ENCODE results near the gene ATP6V0A4.
"Not testable (repeated sequence)": the region's sequence is repeated elsewhere in the genome, so short reads cannot be mapped to it uniquely, and the experiment has no call there.

The ATP6V0A4 gene

GRCh38 chr7:138750473-138750872 is 47.5 kb downstream of the ATP6V0A4 start:
- no peak for DNase-seq (ENCODE audit: low read depth)

GRCh38 chr7:138749960-138750359 is 48.0 kb downstream of the ATP6V0A4 start:
- no peak for DNase-seq (ENCODE audit: low read depth)

- DNase-seq (ENCODE audit: low read depth): no peak
Observed at GRCh38 chr7:138748666-138749065, 49.3 kb downstream of the ATP6V0A4 start.

GRCh38 chr7:138746073-138746472 is 51.9 kb downstream of the ATP6V0A4 start:
- no peak for DNase-seq (ENCODE audit: low read depth)

GRCh38 chr7:138745189-138745588 is 52.8 kb downstream of the ATP6V0A4 start:
- DNase-seq (ENCODE audit: low read depth): no peak

- no peak for DNase-seq (ENCODE audit: low read depth)
Observed at GRCh38 chr7:138741453-138741735, 56.6 kb downstream of the ATP6V0A4 start.

- DNase-seq (ENCODE audit: low read depth): no peak
Observed at GRCh38 chr7:138739859-138740258, 58.1 kb downstream of the ATP6V0A4 start.

- peak; percentile 33 for DNase-seq (ENCODE audit: low read depth)
Observed at GRCh38 chr7:138738551-138739335, 59.3 kb downstream of the ATP6V0A4 start.

- no peak for DNase-seq (ENCODE audit: low read depth)
Observed at GRCh38 chr7:138738114-138738513, 59.9 kb downstream of the ATP6V0A4 start.

- no peak for DNase-seq (ENCODE audit: low read depth)
Observed at GRCh38 chr7:138735399-138735798, 62.6 kb downstream of the ATP6V0A4 start.

GRCh38 chr7:138731733-138732132 is 66.3 kb downstream of the ATP6V0A4 start:
- DNase-seq (ENCODE audit: low read depth): not testable (repeated sequence)

- no peak for DNase-seq (ENCODE audit: low read depth)
Observed at GRCh38 chr7:138729444-138729843, 68.6 kb downstream of the ATP6V0A4 start.

GRCh38 chr7:138727336-138728099 is 70.5 kb downstream of the ATP6V0A4 start:
- no peak for DNase-seq (ENCODE audit: low read depth)

- no peak for DNase-seq (ENCODE audit: low read depth)
Observed at GRCh38 chr7:138726288-138726687, 71.7 kb downstream of the ATP6V0A4 start.

GRCh38 chr7:138720286-138720685 is 77.7 kb downstream of the ATP6V0A4 start:
- DNase-seq (ENCODE audit: low read depth): no peak

GRCh38 chr7:138716889-138717288 is 81.1 kb downstream of the ATP6V0A4 start:
- no peak for DNase-seq (ENCODE audit: low read depth)

- no peak for DNase-seq (ENCODE audit: low read depth)
Observed at GRCh38 chr7:138713191-138713590, 84.8 kb downstream of the ATP6V0A4 start.

- DNase-seq (ENCODE audit: low read depth): no peak
Observed at GRCh38 chr7:138712652-138713051, 85.3 kb downstream of the ATP6V0A4 start.

- no peak for DNase-seq (ENCODE audit: low read depth)
Observed at GRCh38 chr7:138710536-138711385, 87.2 kb downstream of the ATP6V0A4 start.

GRCh38 chr7:138705167-138705566 is 92.8 kb downstream of the ATP6V0A4 start:
- DNase-seq (ENCODE audit: low read depth): no peak

GRCh38 chr7:138701537-138701923 is 96.5 kb downstream of the ATP6V0A4 start:
- DNase-seq (ENCODE audit: low read depth): no peak

- DNase-seq (ENCODE audit: low read depth): no peak
Observed at GRCh38 chr7:138700857-138701536, 97.0 kb downstream of the ATP6V0A4 start, which contains the start of gene SVOPL. Gene SVOPL (minus strand): TSS chr7:138701362. CDS start chr7:138679045, 22,317 bp downstream.

All from GM04503 (cell line).